IPS-20b (cell line): ENCODE measurements around the gene CDK14.

Experiments
- H3K27ac ChIP-seq: one replicate; pipeline ENCODE4 v1.5.1; 2013; ENCODE audit warnings: low read length
- H3K27me3 ChIP-seq: 2 replicates; pipeline ENCODE4 v1.6.1; 2013; ENCODE audit warnings: mild to moderate bottlenecking, low read length, inconsistent platforms; ENCODE audit not compliant: insufficient read depth
- H3K36me3 ChIP-seq: 2 replicates; pipeline ENCODE4 v1.6.1; 2013; ENCODE audit warnings: low read depth, mild to moderate bottlenecking, inconsistent platforms, low read length, moderate library complexity; ENCODE audit not compliant: insufficient read depth
- H3K4me1 ChIP-seq: 2 replicates; pipeline ENCODE4 v1.6.1; 2013; ENCODE audit warnings: mild to moderate bottlenecking, control low read depth, inconsistent platforms, low read length, moderate library complexity; ENCODE audit not compliant: insufficient read depth
- H3K4me3 ChIP-seq: 2 replicates; pipeline ENCODE4 v1.5.1; 2013; ENCODE audit warnings: mild to moderate bottlenecking, low read length, inconsistent platforms
- H3K9ac ChIP-seq: 2 replicates; pipeline ENCODE4 v1.6.1; 2013; ENCODE audit warnings: low read depth, mild to moderate bottlenecking, inconsistent platforms, low read length, moderate library complexity
- H3K9me3 ChIP-seq: 2 replicates; pipeline ENCODE4 v1.6.1; 2013; ENCODE audit warnings: mild to moderate bottlenecking, low read depth, low read length, inconsistent platforms; ENCODE audit not compliant: insufficient read depth

The CDK14 gene

GRCh38 chr7:90668992-90669391, 72.9 kb downstream of the CDK14 start:
- no peak overlapping the region for H3K4me3 ChIP-seq
- no peaks in the 10 kb centered on the region for H3K36me3 ChIP-seq
- H3K27ac ChIP-seq, result no peak overlapping the region
- no peaks in the 10 kb centered on the region for H3K27me3 ChIP-seq
- no peaks in the 10 kb centered on the region for H3K9me3 ChIP-seq
- no peak overlapping the region for H3K9ac ChIP-seq
- H3K4me1 ChIP-seq, result no peaks in the 10 kb centered on the region

DNA sequence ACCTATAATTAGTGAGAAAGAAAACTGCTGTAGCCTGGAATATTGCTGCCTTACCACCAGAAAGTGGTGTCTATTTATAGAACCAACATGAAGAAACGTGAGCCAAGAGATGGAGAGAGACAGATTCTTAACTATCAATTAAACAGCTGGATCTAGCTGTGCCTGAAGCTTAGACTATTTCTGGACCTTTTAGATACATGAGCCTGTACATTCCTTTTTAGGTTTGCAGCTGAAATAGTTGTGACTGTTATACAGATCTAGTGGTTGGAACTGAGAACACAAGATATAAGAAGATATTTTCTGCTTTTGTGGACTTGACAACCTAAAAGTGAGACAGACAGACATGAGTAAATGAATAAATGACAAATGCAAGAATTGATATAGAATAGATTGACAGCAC, 73.4 kb downstream of the CDK14 start:
- H3K9me3 ChIP-seq, result no peaks in the 10 kb centered on the region
- H3K4me3 ChIP-seq, result no peak overlapping the region
- no peaks in the 10 kb centered on the region for H3K27me3 ChIP-seq
- no peaks in the 10 kb centered on the region for H3K4me1 ChIP-seq
- no peaks in the 10 kb centered on the region for H3K36me3 ChIP-seq
- H3K27ac ChIP-seq, result no peak overlapping the region
- no peak overlapping the region for H3K9ac ChIP-seq

GRCh38 chr7:90671571-90671970, 75.5 kb downstream of the CDK14 start:
- H3K27ac ChIP-seq, result no peak overlapping the region
- H3K4me1 ChIP-seq, result no peaks in the 10 kb centered on the region
- no peaks in the 10 kb centered on the region for H3K36me3 ChIP-seq
- no peaks in the 10 kb centered on the region for H3K27me3 ChIP-seq
- H3K4me3 ChIP-seq, result no peak overlapping the region
- H3K9me3 ChIP-seq, result no peaks in the 10 kb centered on the region
- H3K9ac ChIP-seq, result no peak overlapping the region

- H3K27ac ChIP-seq, result no peak overlapping the region
- H3K36me3 ChIP-seq, result no peaks in the 10 kb centered on the region
- no peak overlapping the region for H3K9ac ChIP-seq
- no peaks in the 10 kb centered on the region for H3K27me3 ChIP-seq
- peaks cover 2% of the 10 kb centered on the region; the same call in 1 of the 2 replicates for H3K4me1 ChIP-seq
- no peaks in the 10 kb centered on the region for H3K9me3 ChIP-seq
- no peak overlapping the region for H3K4me3 ChIP-seq
Measured at GRCh38 chr7:90672210-90672609, 76.1 kb downstream of the CDK14 start.

- Histone ChIP-seq H3K9ac (no peak overlapping the region), H3K36me3 (no peaks in the 10 kb centered on the region), H3K4me1 (peaks cover 21% of the 10 kb centered on the region), H3K27ac (no peak overlapping the region), H3K4me3 (no peak overlapping the region), H3K9me3 (no peaks in the 10 kb centered on the region), H3K27me3 (no peaks in the 10 kb centered on the region)
Measured at GRCh38 chr7:90674625-90675024, 78.5 kb downstream of the CDK14 start.

GRCh38 chr7:90675982-90676381, 79.9 kb downstream of the CDK14 start:
- H3K4me3 ChIP-seq, result no peak overlapping the region
- no peak overlapping the region for H3K9ac ChIP-seq
- H3K27ac ChIP-seq, result no peak overlapping the region
- no peaks in the 10 kb centered on the region for H3K27me3 ChIP-seq
- no peaks in the 10 kb centered on the region for H3K36me3 ChIP-seq
- no peaks in the 10 kb centered on the region for H3K9me3 ChIP-seq
- peaks cover 28% of the 10 kb centered on the region for H3K4me1 ChIP-seq

- no peak overlapping the region for H3K9ac ChIP-seq
- peaks cover 29% of the 10 kb centered on the region for H3K4me1 ChIP-seq
- no peak overlapping the region for H3K27ac ChIP-seq
- H3K9me3 ChIP-seq, result no peaks in the 10 kb centered on the region
- no peaks in the 10 kb centered on the region for H3K36me3 ChIP-seq
- H3K27me3 ChIP-seq, result no peaks in the 10 kb centered on the region
- no peak overlapping the region for H3K4me3 ChIP-seq
Measured at GRCh38 chr7:90677486-90678404, 81.6 kb downstream of the CDK14 start.

GRCh38 chr7:90678986-90679385, 82.9 kb downstream of the CDK14 start:
- Histone ChIP-seq H3K36me3 (no peaks in the 10 kb centered on the region), H3K4me1 (peaks cover 29% of the 10 kb centered on the region), H3K9ac (no peak overlapping the region), H3K9me3 (no peaks in the 10 kb centered on the region), H3K4me3 (no peak overlapping the region), H3K27ac (no peak overlapping the region), H3K27me3 (no peaks in the 10 kb centered on the region)

GRCh38 chr7:90680484-90680883, 84.4 kb downstream of the CDK14 start:
- Histone ChIP-seq H3K27ac (no peak overlapping the region), H3K27me3 (no peaks in the 10 kb centered on the region), H3K4me3 (no peak overlapping the region), H3K9ac (no peak overlapping the region), H3K36me3 (no peaks in the 10 kb centered on the region), H3K4me1 (peaks cover 29% of the 10 kb centered on the region), H3K9me3 (no peaks in the 10 kb centered on the region)

- Histone ChIP-seq H3K9ac (no peak overlapping the region), H3K27me3 (no peaks in the 10 kb centered on the region), H3K4me3 (no peak overlapping the region), H3K9me3 (no peaks in the 10 kb centered on the region), H3K36me3 (no peaks in the 10 kb centered on the region), H3K4me1 (peaks cover 29% of the 10 kb centered on the region), H3K27ac (no peak overlapping the region)
Measured at GRCh38 chr7:90681336-90682022, 85.4 kb downstream of the CDK14 start.

- no peak overlapping the region for H3K9ac ChIP-seq
- H3K36me3 ChIP-seq, result no peaks in the 10 kb centered on the region
- no peak overlapping the region for H3K27ac ChIP-seq
- H3K27me3 ChIP-seq, result no peaks in the 10 kb centered on the region
- peaks cover 8% of the 10 kb centered on the region; the same call in 1 of the 2 replicates for H3K4me1 ChIP-seq
- H3K9me3 ChIP-seq, result no peaks in the 10 kb centered on the region
- no peak overlapping the region for H3K4me3 ChIP-seq
Measured at GRCh38 chr7:90686146-90686545, 90.0 kb downstream of the CDK14 start.

DNA sequence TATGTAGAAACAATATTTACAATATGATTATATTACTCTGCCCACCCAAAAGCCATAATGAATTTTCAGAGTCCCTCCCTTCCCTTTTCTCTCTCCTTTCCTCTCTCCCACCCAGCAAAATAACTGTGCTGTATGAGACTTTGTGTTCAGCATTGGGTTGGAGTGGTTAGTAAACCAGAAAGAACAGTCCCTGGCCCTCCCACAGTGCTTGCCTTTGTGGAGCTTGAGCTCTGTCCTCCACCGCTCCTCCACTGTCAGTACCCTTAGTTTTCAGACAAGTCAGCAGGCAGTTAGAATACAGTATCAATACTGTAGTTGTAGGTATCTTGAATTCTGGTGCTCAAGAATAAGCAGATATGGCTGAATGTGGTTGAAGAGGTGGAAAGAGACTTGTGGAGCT, 92.7 kb downstream of the CDK14 start:
- H3K4me1 ChIP-seq, result peaks cover 8% of the 10 kb centered on the region; the same call in 1 of the 2 replicates
- H3K27ac ChIP-seq, result no peak overlapping the region
- no peaks in the 10 kb centered on the region for H3K9me3 ChIP-seq
- no peak overlapping the region for H3K9ac ChIP-seq
- H3K36me3 ChIP-seq, result no peaks in the 10 kb centered on the region
- no peak overlapping the region for H3K4me3 ChIP-seq
- H3K27me3 ChIP-seq, result no peaks in the 10 kb centered on the region
